Measurements from ENCODE around the gene ITGA4.

Gene ITGA4

GRCh38 chr2:181499231-181499630 is 42.0 kb downstream of the ITGA4 start:
- Mint-ChIP-seq H3K27me3 (no peaks in the 10 kb centered on the region), H3K27ac (no peak overlapping the region), H3K4me3 (no peak overlapping the region), H3K36me3 (peaks cover 33% of the 10 kb centered on the region), H3K4me1 (no peaks in the 10 kb centered on the region), H3K9me3 (no peaks in the 10 kb centered on the region)
- CTCF ChIA-PET = interaction anchor here (1.5 kb wide), 1 partner anchor 216 kb away, joined by 4 read pairs; no protein-coding TSS in a partner anchor
- no peak for DNase-seq

- CTCF ChIA-PET = no interaction called here
- Mint-ChIP-seq H3K4me1 (no peaks in the 10 kb centered on the region), H3K36me3 (peaks cover 33% of the 10 kb centered on the region)
Observed at GRCh38 chr2:181500201-181500600, 43.0 kb downstream of the ITGA4 start.

GRCh38 chr2:181515719-181516118 is 58.5 kb downstream of the ITGA4 start:
- DNase-seq = no peak
- Mint-ChIP-seq H3K36me3 (peaks cover 74% of the 10 kb centered on the region), H3K4me3 (no peak overlapping the region), H3K27ac (peak overlapping the region; percentile 24), H3K4me1 (peaks cover 28% of the 10 kb centered on the region), H3K9me3 (no peaks in the 10 kb centered on the region), H3K27me3 (no peaks in the 10 kb centered on the region)
- CTCF ChIA-PET = no interaction called here

More at GRCh38 chr2:181500201-181500600, 43.0 kb downstream of the ITGA4 start:
- DNase-seq = no peak
- H3K4me3 Mint-ChIP-seq = no peak overlapping the region
- no peaks in the 10 kb centered on the region for H3K27me3 Mint-ChIP-seq
- H3K27ac Mint-ChIP-seq = no peak overlapping the region
- no peaks in the 10 kb centered on the region for H3K9me3 Mint-ChIP-seq

GRCh38 chr2:181516992-181517391 is 59.8 kb downstream of the ITGA4 start:
- no peaks in the 10 kb centered on the region for H3K9me3 Mint-ChIP-seq
- H3K4me1 Mint-ChIP-seq = peaks cover 28% of the 10 kb centered on the region
- H3K27me3 Mint-ChIP-seq = no peaks in the 10 kb centered on the region
- H3K27ac Mint-ChIP-seq = peak overlapping the region; percentile 20
- CTCF ChIA-PET = interaction anchor here (1.1 kb wide), 1 partner anchor 198 kb away, joined by 4 read pairs; no protein-coding TSS in a partner anchor
- H3K4me3 Mint-ChIP-seq = no peak overlapping the region
- DNase-seq = no peak
- peaks cover 70% of the 10 kb centered on the region for H3K36me3 Mint-ChIP-seq

- H3K27me3 Mint-ChIP-seq = no peaks in the 10 kb centered on the region
- no peaks in the 10 kb centered on the region for H3K9me3 Mint-ChIP-seq
- no peak overlapping the region for H3K4me3 Mint-ChIP-seq
- H3K4me1 Mint-ChIP-seq = peaks cover 28% of the 10 kb centered on the region
- H3K36me3 Mint-ChIP-seq = peaks cover 70% of the 10 kb centered on the region
- DNase-seq = peak; percentile 27
- CTCF ChIA-PET = interaction anchor here (1.1 kb wide), 2 partner anchors 49 to 198 kb away, joined by 3 to 4 read pairs; no protein-coding TSS in a partner anchor
- peak overlapping the region; percentile 28 for H3K27ac Mint-ChIP-seq
Observed at GRCh38 chr2:181517685-181518301, 60.6 kb downstream of the ITGA4 start.

GRCh38 chr2:181520253-181520652 is 63.1 kb downstream of the ITGA4 start:
- no peak for DNase-seq
- no peak overlapping the region for H3K27ac Mint-ChIP-seq
- H3K4me1 Mint-ChIP-seq = peaks cover 28% of the 10 kb centered on the region
- no peaks in the 10 kb centered on the region for H3K9me3 Mint-ChIP-seq
- no peaks in the 10 kb centered on the region for H3K27me3 Mint-ChIP-seq
- CTCF ChIA-PET = no interaction called here
- no peak overlapping the region for H3K4me3 Mint-ChIP-seq
- peaks cover 58% of the 10 kb centered on the region for H3K36me3 Mint-ChIP-seq

GRCh38 chr2:181523756-181524155 is 66.6 kb downstream of the ITGA4 start:
- Mint-ChIP-seq H3K36me3 (peaks cover 61% of the 10 kb centered on the region), H3K9me3 (no peaks in the 10 kb centered on the region), H3K27me3 (no peaks in the 10 kb centered on the region), H3K4me3 (no peak overlapping the region), H3K27ac (no peak overlapping the region), H3K4me1 (no peaks in the 10 kb centered on the region)
- no peak for DNase-seq
- CTCF ChIA-PET = interaction anchor here (0.7 kb wide), 1 partner anchor 174 kb away, joined by 3 read pairs; no protein-coding TSS in a partner anchor

- Mint-ChIP-seq H3K27ac (no peak overlapping the region), H3K4me3 (no peak overlapping the region), H3K36me3 (peaks cover 66% of the 10 kb centered on the region), H3K4me1 (no peaks in the 10 kb centered on the region), H3K9me3 (no peaks in the 10 kb centered on the region), H3K27me3 (no peaks in the 10 kb centered on the region)
- no peak for DNase-seq
- CTCF ChIA-PET = interaction anchor here (1.6 kb wide), 1 partner anchor 60 kb away, joined by 4 read pairs; no protein-coding TSS in a partner anchor
Observed at GRCh38 chr2:181526014-181526413, 68.8 kb downstream of the ITGA4 start.

GRCh38 chr2:181527058-181527457 is 69.9 kb downstream of the ITGA4 start:
- DNase-seq = no peak

GRCh38 chr2:181528441-181528840 is 71.3 kb downstream of the ITGA4 start:
- no peaks in the 10 kb centered on the region for H3K27me3 Mint-ChIP-seq
- no peak for DNase-seq
- H3K4me3 Mint-ChIP-seq = no peak overlapping the region
- H3K9me3 Mint-ChIP-seq = no peaks in the 10 kb centered on the region
- no peak overlapping the region for H3K27ac Mint-ChIP-seq
- no peaks in the 10 kb centered on the region for H3K4me1 Mint-ChIP-seq
- CTCF ChIA-PET = interaction anchor here (0.7 kb wide), 1 partner anchor 428 kb away, joined by 4 read pairs; no protein-coding TSS in a partner anchor
- H3K36me3 Mint-ChIP-seq = peaks cover 65% of the 10 kb centered on the region

More at GRCh38 chr2:181527058-181527457, 69.9 kb downstream of the ITGA4 start:
- H3K27me3 Mint-ChIP-seq = no peaks in the 10 kb centered on the region
- H3K36me3 Mint-ChIP-seq = peaks cover 65% of the 10 kb centered on the region
- CTCF ChIA-PET = no interaction called here
- H3K27ac Mint-ChIP-seq = no peak overlapping the region
- no peak overlapping the region for H3K4me3 Mint-ChIP-seq
- no peaks in the 10 kb centered on the region for H3K4me1 Mint-ChIP-seq
- H3K9me3 Mint-ChIP-seq = no peaks in the 10 kb centered on the region

GRCh38 chr2:181536730-181537129 is 79.5 kb downstream of the ITGA4 start:
- Mint-ChIP-seq H3K36me3 (peaks cover 84% of the 10 kb centered on the region), H3K27me3 (no peaks in the 10 kb centered on the region), H3K4me3 (no peak overlapping the region), H3K9me3 (no peaks in the 10 kb centered on the region), H3K27ac (no peak overlapping the region), H3K4me1 (no peaks in the 10 kb centered on the region)
- CTCF ChIA-PET = interaction anchor here (1.0 kb wide), 2 partner anchors 178 to 432 kb away, joined by 3 to 4 read pairs; no protein-coding TSS in a partner anchor
- DNase-seq = no peak

GRCh38 chr2:181540421-181540820 is 83.2 kb downstream of the ITGA4 start:
- Mint-ChIP-seq H3K4me3 (no peak overlapping the region), H3K9me3 (no peaks in the 10 kb centered on the region), H3K4me1 (no peaks in the 10 kb centered on the region), H3K27ac (peak overlapping the region; percentile 30), H3K36me3 (peaks cover 54% of the 10 kb centered on the region), H3K27me3 (no peaks in the 10 kb centered on the region)
- CTCF ChIA-PET = no interaction called here
- DNase-seq = no peak

- Mint-ChIP-seq H3K27me3 (no peaks in the 10 kb centered on the region), H3K36me3 (peaks cover 49% of the 10 kb centered on the region), H3K4me3 (no peak overlapping the region), H3K27ac (peak overlapping the region; percentile 53), H3K4me1 (no peaks in the 10 kb centered on the region), H3K9me3 (no peaks in the 10 kb centered on the region)
- CTCF ChIA-PET = no interaction called here
- no peak for DNase-seq
Observed at GRCh38 chr2:181542170-181542569, 85.0 kb downstream of the ITGA4 start.

GRCh38 chr2:181546086-181546485 is 88.9 kb downstream of the ITGA4 start:
- no peak overlapping the region for H3K4me3 Mint-ChIP-seq
- DNase-seq = no peak
- CTCF ChIA-PET = interaction anchor here (1.7 kb wide), 1 partner anchor 70 kb away, joined by 3 read pairs; no protein-coding TSS in a partner anchor

GRCh38 chr2:181552808-181553207 is 95.6 kb downstream of the ITGA4 start:
- Mint-ChIP-seq H3K4me3 (no peak overlapping the region), H3K9me3 (no peaks in the 10 kb centered on the region), H3K36me3 (peaks cover 12% of the 10 kb centered on the region), H3K27me3 (no peaks in the 10 kb centered on the region), H3K27ac (no peak overlapping the region), H3K4me1 (no peaks in the 10 kb centered on the region)
- CTCF ChIA-PET = no interaction called here
- DNase-seq = no peak

More at GRCh38 chr2:181546086-181546485, 88.9 kb downstream of the ITGA4 start:
- Mint-ChIP-seq H3K9me3 (no peaks in the 10 kb centered on the region), H3K27ac (no peak overlapping the region), H3K36me3 (peaks cover 27% of the 10 kb centered on the region), H3K4me1 (no peaks in the 10 kb centered on the region), H3K27me3 (no peaks in the 10 kb centered on the region)
